ENCODE results near the gene PDE1C.

Gene PDE1C

GRCh38 chr7:31892099-31892829 lies 177.9 kb downstream of the PDE1C start:
- no peak overlapping the region for H3K27ac ChIP-seq
- H3K4me3 ChIP-seq = no peak overlapping the region
- TF ChIP-seq, protein P1, sequence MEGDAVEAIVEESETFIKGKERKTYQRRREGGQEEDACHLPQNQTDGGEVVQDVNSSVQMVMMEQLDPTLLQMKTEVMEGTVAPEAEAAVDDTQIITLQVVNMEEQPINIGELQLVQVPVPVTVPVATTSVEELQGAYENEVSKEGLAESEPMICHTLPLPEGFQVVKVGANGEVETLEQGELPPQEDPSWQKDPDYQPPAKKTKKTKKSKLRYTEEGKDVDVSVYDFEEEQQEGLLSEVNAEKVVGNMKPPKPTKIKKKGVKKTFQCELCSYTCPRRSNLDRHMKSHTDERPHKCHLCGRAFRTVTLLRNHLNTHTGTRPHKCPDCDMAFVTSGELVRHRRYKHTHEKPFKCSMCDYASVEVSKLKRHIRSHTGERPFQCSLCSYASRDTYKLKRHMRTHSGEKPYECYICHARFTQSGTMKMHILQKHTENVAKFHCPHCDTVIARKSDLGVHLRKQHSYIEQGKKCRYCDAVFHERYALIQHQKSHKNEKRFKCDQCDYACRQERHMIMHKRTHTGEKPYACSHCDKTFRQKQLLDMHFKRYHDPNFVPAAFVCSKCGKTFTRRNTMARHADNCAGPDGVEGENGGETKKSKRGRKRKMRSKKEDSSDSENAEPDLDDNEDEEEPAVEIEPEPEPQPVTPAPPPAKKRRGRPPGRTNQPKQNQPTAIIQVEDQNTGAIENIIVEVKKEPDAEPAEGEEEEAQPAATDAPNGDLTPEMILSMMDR (IDR thresholded peaks at IDR 0.05) = no peak
- DNase-seq (ENCODE audit: low spot score) = no peak

DNA sequence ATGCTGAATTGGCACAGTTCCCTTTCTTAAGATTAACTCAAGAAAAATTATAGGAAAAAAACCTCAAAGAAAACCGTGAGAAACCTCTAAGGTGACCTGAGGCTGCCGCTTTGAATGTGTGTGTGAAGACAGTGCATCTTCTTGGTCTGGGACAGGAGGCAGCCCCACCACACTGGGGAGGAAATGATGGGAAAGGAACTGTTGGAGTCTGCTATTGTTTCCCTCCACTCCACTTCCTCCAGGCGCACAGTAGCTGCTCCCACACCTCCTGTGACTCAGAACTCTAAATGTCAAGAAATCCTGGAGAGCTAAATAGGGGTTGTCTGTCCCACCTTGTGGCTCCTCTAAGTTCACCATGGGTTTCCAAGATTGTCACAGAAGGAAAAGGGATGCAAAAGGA lies 179.4 kb downstream of the PDE1C start:
- no peak for DNase-seq (ENCODE audit: low spot score)
- H3K27ac ChIP-seq = peak overlapping the region in 1 of 2 donors; percentile 25
- TF ChIP-seq, protein P1 (IDR thresholded peaks at IDR 0.05) = no peak
- H3K4me3 ChIP-seq = no peak overlapping the region

DNA sequence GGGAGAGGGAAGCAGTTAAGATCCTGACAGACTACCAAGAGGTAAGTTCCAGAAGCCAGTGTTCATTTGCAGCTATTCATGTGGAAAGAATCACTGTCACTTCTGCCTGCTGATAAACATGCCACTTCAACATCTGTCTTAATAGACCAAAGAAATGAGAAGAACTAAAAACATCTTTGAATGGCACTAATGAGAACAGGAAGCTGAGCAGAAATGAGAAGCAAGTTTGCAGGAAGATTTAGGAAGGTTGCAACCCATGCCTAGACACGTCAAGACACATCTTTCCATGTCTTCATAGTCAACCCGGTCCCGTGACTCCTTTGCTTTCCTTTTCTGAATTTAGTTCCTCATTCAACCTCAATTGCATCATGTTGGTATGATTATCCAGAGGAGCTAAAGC lies 180.0 kb downstream of the PDE1C start:
- DNase-seq (ENCODE audit: low spot score) = no peak
- Histone ChIP-seq H3K4me3 (no peak overlapping the region), H3K27ac (peak overlapping the region in 1 of 2 donors; percentile 38)
- TF ChIP-seq, protein P1 (IDR thresholded peaks at IDR 0.05) = no peak

DNA sequence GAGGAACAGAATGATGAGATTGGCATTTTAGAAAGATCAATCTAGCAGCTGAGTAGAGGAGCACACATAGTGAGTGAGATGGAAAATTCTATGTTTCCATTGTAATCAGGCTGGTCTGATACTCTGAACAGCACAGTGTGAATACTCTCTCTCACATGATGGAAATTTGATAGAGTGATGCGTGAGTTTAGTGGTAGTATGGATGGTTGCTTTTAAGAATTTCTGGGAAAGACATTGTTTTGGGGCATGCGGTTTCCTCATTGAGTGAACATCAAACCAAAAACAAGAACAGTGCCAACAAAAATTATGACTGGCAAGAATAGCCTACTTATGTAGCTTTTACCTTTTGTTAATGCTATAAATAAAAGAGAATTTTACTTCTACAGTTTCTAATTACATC lies 183.2 kb downstream of the PDE1C start:
- Histone ChIP-seq H3K4me3 (no peak overlapping the region), H3K27ac (no peak overlapping the region)
- DNase-seq (ENCODE audit: low spot score) = no peak
- TF ChIP-seq, protein P1 (IDR thresholded peaks at IDR 0.05) = no peak

DNA sequence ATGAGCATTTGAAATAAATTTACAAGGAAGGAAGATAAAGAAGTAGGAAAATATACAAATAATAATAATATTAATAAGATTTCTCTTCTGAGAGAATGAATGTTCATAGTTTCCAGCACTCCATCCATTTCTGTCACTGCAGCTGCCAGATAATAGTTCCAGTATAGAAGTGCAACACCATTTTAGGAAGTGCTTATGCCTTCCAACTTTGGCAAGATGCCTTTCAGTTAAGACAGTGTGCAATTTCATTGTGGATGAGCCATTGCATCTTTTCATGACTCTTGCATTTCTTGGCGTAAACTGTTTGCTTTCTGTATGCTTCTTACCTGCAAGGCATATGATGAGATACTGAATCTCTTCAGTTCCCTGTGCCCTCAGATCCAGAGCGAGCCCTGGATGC lies 185.0 kb downstream of the PDE1C start:
- TF ChIP-seq, protein P1 (IDR thresholded peaks at IDR 0.05) = no peak
- Histone ChIP-seq H3K27ac (no peak overlapping the region), H3K4me3 (no peak overlapping the region)
- no peak for DNase-seq (ENCODE audit: low spot score)

DNA sequence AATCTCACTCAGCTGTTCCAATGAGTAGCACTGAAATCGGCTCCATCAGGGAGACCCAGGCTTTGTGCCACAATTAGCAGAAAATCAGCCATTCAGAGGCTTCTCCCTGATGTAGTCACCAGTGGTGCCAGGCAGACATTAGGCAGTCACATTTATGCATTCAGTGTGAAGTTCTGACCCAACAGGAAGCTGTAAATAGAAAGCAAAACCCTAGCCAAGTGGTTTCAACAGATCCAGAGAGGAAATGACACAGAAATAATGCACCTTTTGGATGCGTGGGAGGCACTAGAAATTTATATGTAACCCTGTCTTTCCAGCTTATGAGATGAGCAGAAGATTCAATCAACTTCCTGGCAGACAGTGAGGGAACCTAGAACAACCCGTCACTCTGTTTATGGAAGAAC lies 186.4 kb downstream of the PDE1C start:
- TF ChIP-seq, protein P1 (IDR thresholded peaks at IDR 0.05) = no peak
- Histone ChIP-seq H3K27ac (peak overlapping the region; percentile 13 to 50), H3K4me3 (no peak overlapping the region)
- no peak for DNase-seq (ENCODE audit: low spot score)

GRCh38 chr7:31882187-31882586 lies 188.0 kb downstream of the PDE1C start:
- Histone ChIP-seq H3K4me3 (peak overlapping the region; percentile 11), H3K27ac (peak overlapping the region; percentile 23 to 36)
- TF ChIP-seq, protein P1 (IDR thresholded peaks at IDR 0.05) = no peak
- DNase-seq (ENCODE audit: low spot score) = peak; percentile 77
